BLaER1 treated with 17β-estradiol and CSF1 and Interleukin-3, amounts not matched to agents 10 nM and 100 nM (cell line): ENCODE measurements around the gene ITGB2.

ENCODE experiments used
- H3K27ac ChIP-seq, 11 experiments: shearing (Covaris generic); formaldehyde crosslinking; 2 replicates each; pipeline ENCODE4 v1.8.1; 2022
- H3K27me3 ChIP-seq, 11 experiments: shearing (Covaris generic); formaldehyde crosslinking; 2 replicates each; pipeline ENCODE4 v1.8.1; 2022
- H3K36me3 ChIP-seq, 11 experiments: shearing (Covaris generic); formaldehyde crosslinking; 2 replicates each; pipeline ENCODE4 v1.8.1; 2022
- H3K4me1 ChIP-seq, 10 experiments: shearing (Covaris generic); formaldehyde crosslinking; 2 replicates each; pipeline ENCODE4 v1.8.1; 2022
- H3K4me2 ChIP-seq, 11 experiments: shearing (Covaris generic); formaldehyde crosslinking; 2 replicates each; pipeline ENCODE4 v1.8.1; 2022
- H3K4me3 ChIP-seq, 10 experiments: shearing (Covaris generic); formaldehyde crosslinking; 2 replicates each; pipeline ENCODE4 v1.8.1; 2022
- H3K9ac ChIP-seq, 11 experiments: shearing (Covaris generic); formaldehyde crosslinking; 2 replicates each; pipeline ENCODE4 v1.8.1; 2022
- H3K9me3 ChIP-seq, 11 experiments: shearing (Covaris generic); formaldehyde crosslinking; replicated peaks in 1 of 11; 2 replicates each; pipeline ENCODE4 v1.8.1; 2022
- H4K20me1 ChIP-seq, 11 experiments: shearing (Covaris generic); formaldehyde crosslinking; 2 replicates each; pipeline ENCODE4 v1.8.1; 2022
- Cebpa-rat ChIP-seq, 11 experiments: shearing (Covaris generic); IDR thresholded peaks; 2 replicates each; pipeline ENCODE4 v1.8.1; 2022

Gene ITGB2

DNA sequence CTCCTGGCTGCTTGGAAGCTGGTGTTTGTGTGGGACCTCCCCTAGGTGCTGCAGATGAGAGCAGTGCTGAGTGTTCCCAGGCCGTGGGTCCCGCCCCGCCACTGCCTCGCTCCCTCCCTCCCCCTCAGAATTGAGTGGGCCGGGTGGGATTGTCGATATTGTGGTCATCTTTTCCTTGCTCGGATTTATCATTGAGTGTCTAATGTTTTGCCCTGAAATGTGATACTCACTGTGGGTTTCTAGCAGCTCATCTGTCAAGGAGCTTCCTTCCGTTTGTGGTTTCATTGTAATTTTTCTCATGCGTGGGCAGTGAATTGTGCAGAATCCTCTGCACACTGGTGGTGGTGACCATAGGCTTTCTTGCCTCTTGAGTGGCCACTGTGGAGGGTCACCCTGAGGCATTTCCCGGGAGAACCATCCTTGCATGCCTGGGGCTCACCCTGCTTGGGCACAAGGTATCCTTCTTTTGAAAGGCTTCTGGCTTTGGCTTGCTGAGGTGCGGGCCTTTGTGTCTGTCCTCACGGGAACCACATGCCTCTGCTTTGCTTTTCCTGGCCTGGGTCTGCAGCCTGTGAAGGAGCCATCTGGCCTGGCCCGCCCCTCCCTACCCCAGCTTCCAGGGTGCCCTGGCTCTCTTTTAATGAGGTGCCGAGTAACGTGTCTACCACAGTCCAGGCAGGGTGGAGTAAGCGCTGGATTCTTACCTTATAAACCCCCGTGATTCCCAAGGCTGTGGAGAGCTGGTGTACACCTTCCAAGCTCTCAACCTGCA, 44.7 kb upstream of the ITGB2 start:
- TF ChIP-seq Cebpa-rat (IDR thresholded peaks at IDR 0.05), result no peak
- Histone ChIP-seq H3K4me1 (peaks cover 64 to 82% (median 68%) of the 10 kb centered on the region in 10 experiments), H3K4me2 (peak overlapping the region; percentile 74 to 98 (median 87)), H4K20me1 (peaks cover 85 to 100% (median 99%) of the 10 kb centered on the region in 11 experiments), H3K36me3 (peaks cover 30 to 54% (median 43%) of the 10 kb centered on the region in 11 experiments), H3K27me3 (peaks cover 0 to 98% (median 0%) of the 10 kb centered on the region in 11 experiments; a peak in 8 of 22 replicates), H3K9ac (peak overlapping the region in 4 of 11 experiments; percentile 50 to 67 (median 60); a peak in 3 of 22 replicates), H3K4me3 (peak overlapping the region in 5 of 10 experiments; percentile 4 to 23 (median 15); a peak in 4 of 20 replicates), H3K9me3 (no peaks in the 10 kb centered on the region), H3K27ac (peak overlapping the region in 3 of 11 experiments; percentile 70 to 84 (median 83); a peak in 3 of 22 replicates)

DNA sequence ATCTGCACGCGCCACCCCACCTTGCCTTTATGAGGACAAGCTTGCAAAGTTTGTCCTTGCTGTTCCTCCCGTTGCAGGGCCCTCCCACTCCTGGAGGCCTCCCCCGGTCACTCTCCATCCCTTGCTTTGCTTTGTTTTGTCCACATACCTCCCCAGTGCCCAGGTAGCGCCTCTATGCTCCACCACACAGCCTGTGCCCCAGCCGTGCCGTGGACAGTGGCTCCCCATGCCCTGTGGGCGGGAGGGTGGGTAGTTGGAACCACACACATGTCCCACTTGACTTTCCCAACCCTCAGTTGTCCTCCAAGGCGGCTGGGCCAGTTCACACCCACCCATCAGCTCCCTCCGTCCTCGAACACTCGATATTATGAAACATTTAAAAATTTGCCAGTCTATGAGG, 43.7 kb upstream of the ITGB2 start:
- peaks cover 89 to 100% (median 99%) of the 10 kb centered on the region in 11 experiments for H4K20me1 ChIP-seq
- no peaks in the 10 kb centered on the region for H3K9me3 ChIP-seq
- H3K4me2 ChIP-seq, result peak overlapping the region; percentile 74 to 98 (median 87)
- peaks cover 54 to 82% (median 68%) of the 10 kb centered on the region in 10 experiments for H3K4me1 ChIP-seq
- peaks cover 0 to 98% (median 0%) of the 10 kb centered on the region in 11 experiments; a peak in 8 of 22 replicates for H3K27me3 ChIP-seq
- no peak overlapping the region for H3K9ac ChIP-seq
- TF ChIP-seq Cebpa-rat (IDR thresholded peaks at IDR 0.05), result no peak
- peaks cover 41 to 65% (median 53%) of the 10 kb centered on the region in 11 experiments for H3K36me3 ChIP-seq
- no peak overlapping the region for H3K27ac ChIP-seq
- no peak overlapping the region for H3K4me3 ChIP-seq

DNA sequence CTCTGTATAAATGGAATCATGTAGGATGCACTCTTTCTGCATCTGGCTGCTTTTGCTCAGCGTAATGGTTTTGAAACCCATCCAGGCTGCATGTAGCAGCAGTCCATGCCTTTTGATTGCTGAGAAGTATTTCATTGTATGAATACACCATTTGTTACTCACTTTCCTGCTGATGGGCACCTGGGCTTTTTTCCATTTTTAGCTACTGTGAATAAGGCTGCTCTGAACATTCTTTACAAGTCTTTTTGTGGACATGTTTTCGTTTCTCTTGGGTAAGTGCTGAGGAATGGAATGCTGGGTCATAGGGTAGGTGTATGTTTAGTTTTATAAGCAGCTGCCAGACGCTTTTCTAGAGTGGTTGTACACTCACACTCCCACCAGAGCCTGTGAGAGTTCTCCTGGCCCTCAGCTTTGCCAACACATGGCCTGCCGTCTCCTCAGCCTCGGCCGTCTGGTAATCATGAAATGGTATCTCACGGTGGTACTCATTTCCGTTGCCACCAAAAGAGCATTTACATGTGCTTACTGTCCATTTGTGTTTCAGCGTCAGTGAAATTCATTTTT, 41.8 kb upstream of the ITGB2 start:
- no peak for TF ChIP-seq Cebpa-rat (IDR thresholded peaks at IDR 0.05)
- Histone ChIP-seq H3K27me3 (peaks cover 0 to 99% (median 5%) of the 10 kb centered on the region in 11 experiments; a peak in 9 of 22 replicates), H3K4me1 (peaks cover 54 to 82% (median 68%) of the 10 kb centered on the region in 10 experiments), H3K36me3 (peaks cover 42 to 66% (median 55%) of the 10 kb centered on the region in 11 experiments), H3K4me3 (no peak overlapping the region), H3K4me2 (peak overlapping the region in 1 of 11 experiments; percentile 14; a peak in 1 of 22 replicates), H4K20me1 (peaks cover 92 to 100% (median 99%) of the 10 kb centered on the region in 11 experiments), H3K9me3 (no peaks in the 10 kb centered on the region), H3K27ac (no peak overlapping the region), H3K9ac (no peak overlapping the region)

DNA sequence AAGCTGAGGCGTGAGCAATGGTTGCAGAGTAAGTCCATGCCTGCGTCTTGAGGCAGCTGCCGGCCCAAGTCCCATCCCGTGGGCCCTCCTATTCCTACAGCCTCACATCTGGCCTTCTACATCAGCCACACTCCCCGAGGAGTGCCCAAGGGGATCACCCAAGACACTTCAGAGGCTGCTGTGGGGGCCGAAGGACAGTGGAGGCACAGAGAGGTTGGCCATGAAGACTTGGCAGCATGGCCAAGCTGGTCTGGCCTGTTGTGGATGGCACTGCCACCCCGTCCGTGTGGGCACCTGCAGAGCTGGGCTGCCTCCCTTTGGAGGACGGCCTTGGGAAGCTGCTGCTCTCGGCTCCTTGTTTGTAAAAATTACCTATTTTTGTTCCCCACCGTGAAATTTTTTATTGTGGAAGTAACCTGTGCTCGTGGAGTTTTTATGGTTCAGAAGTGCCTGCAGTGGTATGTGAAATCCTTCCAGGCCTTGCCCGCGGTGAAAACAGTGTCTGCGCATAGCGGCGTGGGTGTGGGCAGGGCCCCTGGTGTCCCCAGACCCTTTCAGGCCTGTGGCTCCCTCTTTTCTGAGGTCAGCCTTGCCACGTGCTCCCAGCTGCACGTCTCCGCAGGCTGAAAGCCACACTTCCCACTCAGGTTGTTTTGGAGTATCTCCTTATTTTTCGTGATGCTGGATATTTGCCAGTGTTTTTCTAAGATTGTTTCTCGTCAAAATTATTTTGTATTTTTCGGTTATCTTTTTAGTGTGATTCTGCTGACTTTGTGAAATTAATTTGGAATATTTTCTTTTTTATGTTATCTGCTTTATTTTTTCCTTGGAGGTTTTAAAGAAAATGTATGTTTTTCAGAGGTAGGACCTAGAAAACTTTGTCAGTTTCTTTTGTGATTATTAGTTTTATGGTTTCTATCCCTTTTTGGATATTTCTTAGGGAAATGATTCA, 39.7 kb upstream of the ITGB2 start:
- peaks cover 0 to 99% (median 6%) of the 10 kb centered on the region in 11 experiments; a peak in 10 of 22 replicates for H3K27me3 ChIP-seq
- no peaks in the 10 kb centered on the region for H3K9me3 ChIP-seq
- H3K4me3 ChIP-seq, result no peak overlapping the region
- no peak for TF ChIP-seq Cebpa-rat (IDR thresholded peaks at IDR 0.05)
- H3K27ac ChIP-seq, result no peak overlapping the region
- H3K9ac ChIP-seq, result no peak overlapping the region
- H4K20me1 ChIP-seq, result peaks cover 91 to 100% (median 99%) of the 10 kb centered on the region in 11 experiments
- H3K4me2 ChIP-seq, result peak overlapping the region in 7 of 11 experiments; percentile 84 to 97 (median 91); a peak in 14 of 22 replicates
- peaks cover 43 to 70% (median 58%) of the 10 kb centered on the region in 11 experiments for H3K36me3 ChIP-seq
- H3K4me1 ChIP-seq, result peaks cover 54 to 82% (median 68%) of the 10 kb centered on the region in 10 experiments

DNA sequence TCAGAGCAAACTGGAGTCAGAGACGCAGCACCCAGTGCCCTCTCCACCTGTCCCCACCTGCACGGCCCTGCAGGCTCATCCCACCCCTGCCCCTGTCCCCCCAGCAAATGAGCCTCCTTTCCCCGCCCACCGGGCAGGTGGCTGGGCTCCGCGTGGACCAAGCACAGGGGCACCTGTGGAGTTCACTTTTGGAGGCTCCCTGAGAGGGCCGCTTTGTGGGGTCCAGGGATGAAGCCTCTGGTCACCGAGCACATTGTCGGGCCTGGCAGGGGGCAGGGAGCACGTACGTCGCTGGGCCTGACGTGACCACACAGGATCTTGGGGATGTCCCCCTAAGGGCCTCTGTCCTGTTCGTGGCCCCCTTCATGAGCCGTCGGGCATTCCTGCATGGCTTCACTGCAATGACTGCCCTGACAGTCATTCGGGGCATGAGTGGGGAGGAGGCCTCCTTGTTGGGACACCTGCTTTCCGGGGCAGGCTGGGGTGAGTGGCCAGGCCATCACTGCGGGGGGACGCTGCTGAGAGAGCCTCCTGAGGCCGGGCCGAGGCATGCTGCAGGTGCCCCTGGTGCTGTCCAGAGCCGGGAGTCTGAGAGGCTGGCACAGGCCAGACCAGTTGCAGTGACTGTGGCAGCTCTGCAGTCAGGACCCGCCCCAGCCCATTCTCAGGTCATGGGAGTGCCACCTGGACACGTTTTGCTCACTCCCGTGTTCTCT, 38.8 kb upstream of the ITGB2 start:
- Histone ChIP-seq H3K36me3 (peaks cover 43 to 70% (median 61%) of the 10 kb centered on the region in 11 experiments), H4K20me1 (peaks cover 90 to 100% (median 99%) of the 10 kb centered on the region in 11 experiments), H3K27me3 (peaks cover 0 to 99% (median 6%) of the 10 kb centered on the region in 11 experiments; a peak in 10 of 22 replicates), H3K4me1 (peaks cover 54 to 82% (median 68%) of the 10 kb centered on the region in 10 experiments), H3K9me3 (no peaks in the 10 kb centered on the region), H3K27ac (no peak overlapping the region), H3K9ac (peak overlapping the region in 3 of 11 experiments; percentile 43 to 72 (median 60); a peak in 4 of 22 replicates), H3K4me2 (peak overlapping the region; percentile 22 to 97 (median 90); a peak in 21 of 22 replicates), H3K4me3 (peak overlapping the region in 2 of 10 experiments; percentile 41 to 49; a peak in 2 of 20 replicates)
- no peak for TF ChIP-seq Cebpa-rat (IDR thresholded peaks at IDR 0.05)

DNA sequence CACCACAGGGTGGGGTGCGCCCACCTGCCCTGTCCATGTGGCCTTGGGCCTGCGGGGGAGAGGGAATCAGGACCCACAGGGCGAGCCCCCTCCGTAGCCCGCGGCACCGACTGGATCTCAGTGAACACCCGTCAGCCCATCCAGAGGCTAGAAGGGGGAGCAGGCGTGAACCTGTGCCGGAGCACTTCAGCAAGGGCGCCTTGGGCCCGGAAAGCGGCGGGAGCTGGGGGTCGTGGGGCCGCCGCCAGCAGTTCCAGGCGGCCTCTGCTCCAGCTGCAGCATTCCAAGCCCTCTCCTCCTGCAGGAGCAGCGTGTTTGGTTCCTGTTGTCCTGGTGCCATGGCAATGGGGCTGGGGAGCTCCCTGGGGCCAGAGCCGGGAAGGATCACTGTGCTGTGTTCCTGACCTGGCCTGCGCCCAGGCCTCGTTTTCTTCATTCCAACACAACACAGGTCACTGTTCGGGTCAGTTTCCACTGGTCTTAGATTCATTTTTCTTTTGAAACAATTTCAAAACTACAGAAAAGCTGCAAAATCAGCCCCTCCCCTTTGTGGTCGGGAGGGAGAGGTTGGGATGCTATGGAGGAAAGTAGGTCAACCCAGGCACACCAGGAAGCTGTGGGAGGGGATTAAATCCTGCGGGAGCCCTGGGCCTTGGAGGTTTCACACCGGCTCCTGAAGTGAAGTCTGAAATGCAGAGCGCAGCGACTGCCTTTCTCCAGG, 37.9 kb upstream of the ITGB2 start:
- TF ChIP-seq Cebpa-rat (IDR thresholded peaks at IDR 0.05), result no peak
- no peak overlapping the region for H3K27ac ChIP-seq
- peaks cover 58 to 82% (median 70%) of the 10 kb centered on the region in 10 experiments for H3K4me1 ChIP-seq
- peaks cover 41 to 76% (median 65%) of the 10 kb centered on the region in 11 experiments for H3K36me3 ChIP-seq
- H3K9me3 ChIP-seq, result no peaks in the 10 kb centered on the region
- H3K4me3 ChIP-seq, result peak overlapping the region in 3 of 10 experiments; percentile 4 to 49 (median 41); a peak in 5 of 20 replicates
- peak overlapping the region in 7 of 11 experiments; percentile 2 to 72 (median 43); a peak in 8 of 22 replicates for H3K9ac ChIP-seq
- peak overlapping the region; percentile 22 to 97 (median 90) for H3K4me2 ChIP-seq
- peaks cover 91 to 100% (median 100%) of the 10 kb centered on the region in 11 experiments for H4K20me1 ChIP-seq
- peaks cover 0 to 100% (median 6%) of the 10 kb centered on the region in 11 experiments; a peak in 10 of 22 replicates for H3K27me3 ChIP-seq

DNA sequence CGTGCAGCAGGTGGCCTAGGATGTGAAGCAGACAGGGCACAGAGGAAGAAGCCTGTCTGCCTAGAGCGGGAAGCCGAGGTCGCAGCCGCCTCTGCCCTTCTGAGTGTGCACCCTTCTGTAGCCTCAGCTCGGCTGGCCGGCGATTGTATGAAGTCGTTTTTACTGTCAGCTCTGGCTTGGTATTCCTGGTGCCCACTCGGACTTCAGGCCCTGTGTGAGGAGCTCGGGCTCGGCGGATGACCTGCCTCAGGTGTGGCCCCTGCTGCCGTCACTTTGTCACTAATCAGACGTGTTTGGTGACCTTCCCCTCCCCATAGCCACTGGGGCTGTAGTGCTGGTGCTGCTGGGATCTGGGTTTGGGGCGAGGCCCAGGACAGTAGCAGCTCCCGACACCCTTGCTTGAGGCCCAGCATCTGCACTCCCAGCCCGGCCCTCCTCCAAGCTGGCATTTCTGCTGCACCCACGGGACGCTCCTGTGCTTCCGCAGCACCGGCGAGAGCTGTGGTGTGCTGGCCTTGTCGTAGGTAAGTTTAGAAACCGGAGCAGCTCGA, 37.3 kb upstream of the ITGB2 start:
- Histone ChIP-seq H3K36me3 (peaks cover 36 to 78% (median 59%) of the 10 kb centered on the region in 11 experiments), H3K27ac (no peak overlapping the region), H3K4me1 (peaks cover 65 to 85% (median 76%) of the 10 kb centered on the region in 10 experiments), H3K4me2 (peak overlapping the region; percentile 22 to 97 (median 90)), H3K27me3 (peaks cover 0 to 100% (median 6%) of the 10 kb centered on the region in 11 experiments; a peak in 10 of 22 replicates), H3K9ac (peak overlapping the region in 5 of 11 experiments; percentile 23 to 72 (median 44); a peak in 7 of 22 replicates), H3K4me3 (peak overlapping the region in 4 of 10 experiments; percentile 4 to 49 (median 28); a peak in 6 of 20 replicates), H3K9me3 (no peaks in the 10 kb centered on the region), H4K20me1 (peaks cover 92 to 100% (median 100%) of the 10 kb centered on the region in 11 experiments)
- TF ChIP-seq Cebpa-rat (IDR thresholded peaks at IDR 0.05), result no peak
